Stimulated activated CD8-positive, alpha-beta memory T cell treated with anti-CD3 and anti-CD28 coated beads, Interleukin-7, amount 100 ng/mL, for 1 hour (primary cell): ENCODE results near the gene TCF3.

Experiments
- DNase-seq, 2 donors: peaks; one replicate each; pipeline ENCODE4 v3.0.0-alpha.2; 2020; ENCODE audit warnings: low read depth in 2 of 2

The TCF3 gene

GRCh38 chr19:1584500-1585242 lies 67.7 kb downstream of the TCF3 start:
- DNase-seq, result no peak

GRCh38 chr19:1582201-1582600 lies 70.2 kb downstream of the TCF3 start:
- DNase-seq, result no peak

DNA sequence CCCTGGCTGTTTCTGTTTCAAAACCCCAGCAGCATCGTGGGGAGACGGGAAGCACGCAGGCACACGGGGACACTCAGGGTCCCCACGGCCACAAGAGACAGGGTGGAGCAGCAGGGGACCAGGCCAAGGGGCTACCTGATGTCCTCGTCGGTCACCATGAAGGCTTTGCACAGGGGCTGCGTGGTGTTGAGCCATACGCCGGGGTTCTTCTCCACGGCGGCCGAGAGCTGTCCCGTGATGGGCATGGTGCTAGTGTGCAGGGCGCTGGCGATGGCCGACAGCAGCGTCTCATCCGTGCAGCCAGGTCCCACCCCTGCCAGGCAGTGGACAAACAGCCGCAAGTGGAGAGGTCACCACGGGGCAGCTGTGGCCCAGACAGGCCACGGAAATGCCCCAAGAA lies 71.5 kb downstream of the TCF3 start:
- DNase-seq, result no peak

GRCh38 chr19:1580382-1580781 lies 72.0 kb downstream of the TCF3 start:
- no peak for DNase-seq

DNA sequence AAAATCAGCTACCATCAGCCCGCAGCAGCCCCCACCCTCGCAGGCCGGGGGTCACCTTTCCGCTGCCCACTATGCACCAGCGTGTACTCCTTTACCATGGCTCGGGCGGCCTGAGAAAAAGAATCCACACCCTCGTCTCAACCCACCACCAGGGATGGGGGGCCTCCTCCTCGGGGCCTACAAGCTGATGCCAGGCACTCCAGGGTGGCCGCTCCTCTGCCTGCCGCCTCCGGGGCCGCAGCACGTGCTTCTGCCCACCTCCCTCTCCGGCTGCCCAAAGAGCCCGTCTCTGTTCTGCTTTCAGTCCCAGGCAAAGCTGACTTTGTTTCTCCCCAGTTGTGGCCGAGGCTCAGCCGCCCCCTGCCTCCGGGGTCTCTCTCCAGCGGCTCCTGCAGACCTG lies 73.2 kb downstream of the TCF3 start:
- no peak for DNase-seq

DNA sequence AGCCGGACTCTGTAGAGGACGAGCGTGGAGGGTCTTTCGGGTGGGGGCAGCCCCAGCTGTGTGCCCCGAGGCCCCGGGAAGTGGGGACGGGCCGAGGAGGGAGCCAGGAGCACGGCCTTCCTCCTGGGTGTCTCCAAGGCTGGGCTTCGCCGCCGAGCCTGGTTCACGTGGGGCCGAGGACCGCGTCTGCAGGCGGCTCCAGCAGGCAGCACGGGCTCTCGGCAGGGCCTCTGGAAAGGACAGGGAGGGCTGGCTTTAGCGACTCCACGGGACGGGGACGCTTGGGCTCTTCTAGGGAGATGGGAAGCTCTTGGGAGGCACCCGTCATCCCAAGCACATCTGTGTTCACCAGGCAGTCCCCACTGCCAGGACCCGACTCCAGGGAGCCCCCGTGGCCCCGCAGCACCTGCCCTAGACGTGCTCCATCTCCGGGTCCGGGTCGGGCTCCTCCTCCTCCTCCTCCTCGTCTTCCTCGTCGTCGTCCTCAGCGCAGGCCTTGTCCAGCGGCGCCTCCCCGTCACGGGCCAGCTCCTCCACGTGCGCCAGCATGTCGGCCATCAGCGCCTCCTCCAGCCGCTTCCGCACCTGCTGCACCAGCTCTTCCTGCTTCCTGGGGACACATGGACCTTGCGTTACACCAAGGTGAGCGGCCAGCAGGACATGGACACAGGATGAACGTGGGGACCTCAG lies 74.3 kb downstream of the TCF3 start:
- no peak for DNase-seq

GRCh38 chr19:1577090-1577928 lies 75.1 kb downstream of the TCF3 start:
- DNase-seq, result no peak

- DNase-seq, result no peak
These were observed 75.9 kb downstream of the TCF3 start for GRCh38 chr19:1576242-1577089.

DNA sequence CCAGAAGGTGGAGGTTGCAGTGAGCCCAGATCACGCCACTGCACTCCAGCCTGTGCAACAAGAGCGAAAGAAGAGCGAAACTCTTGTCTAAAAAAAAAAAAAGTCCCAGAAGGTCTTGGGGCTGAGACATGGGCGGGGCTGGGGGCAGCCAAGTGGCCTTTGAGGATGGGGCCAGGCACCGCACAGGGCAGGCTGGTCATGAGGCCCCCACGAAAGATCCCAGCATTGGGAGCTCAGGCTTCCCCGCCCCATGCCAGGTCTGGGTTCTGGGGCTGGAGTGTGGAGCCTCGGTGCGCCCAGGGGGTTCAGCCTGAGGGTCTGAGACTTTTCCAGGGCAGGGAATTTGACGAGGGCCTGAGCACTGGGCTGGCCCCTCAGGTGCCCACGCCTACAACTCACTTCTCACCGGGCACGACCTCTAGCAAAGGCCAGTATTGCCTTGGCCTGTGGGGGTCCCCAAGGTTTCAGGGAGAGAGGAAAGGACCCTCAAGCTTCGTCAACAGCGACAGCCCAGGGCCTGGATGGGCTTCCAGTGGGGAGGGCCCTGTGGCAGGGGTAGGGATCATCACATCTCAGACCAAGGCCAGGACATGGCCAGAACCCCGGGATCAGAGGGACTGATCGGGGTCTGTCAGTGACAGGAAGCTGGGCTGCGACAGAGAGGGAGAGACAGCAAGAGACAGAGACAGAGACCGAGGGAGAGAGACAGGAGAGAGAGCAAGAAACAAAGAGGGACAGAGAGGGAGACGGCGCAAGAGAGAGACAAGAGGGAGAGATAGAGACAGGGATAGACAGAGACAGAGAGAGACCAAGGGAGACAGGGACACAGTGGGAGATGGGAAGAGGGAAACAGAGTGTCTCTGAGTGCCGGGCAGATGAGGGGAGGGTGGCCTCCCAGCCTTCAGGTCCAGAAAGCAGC lies 76.8 kb downstream of the TCF3 start:
- DNase-seq, result no peak

DNA sequence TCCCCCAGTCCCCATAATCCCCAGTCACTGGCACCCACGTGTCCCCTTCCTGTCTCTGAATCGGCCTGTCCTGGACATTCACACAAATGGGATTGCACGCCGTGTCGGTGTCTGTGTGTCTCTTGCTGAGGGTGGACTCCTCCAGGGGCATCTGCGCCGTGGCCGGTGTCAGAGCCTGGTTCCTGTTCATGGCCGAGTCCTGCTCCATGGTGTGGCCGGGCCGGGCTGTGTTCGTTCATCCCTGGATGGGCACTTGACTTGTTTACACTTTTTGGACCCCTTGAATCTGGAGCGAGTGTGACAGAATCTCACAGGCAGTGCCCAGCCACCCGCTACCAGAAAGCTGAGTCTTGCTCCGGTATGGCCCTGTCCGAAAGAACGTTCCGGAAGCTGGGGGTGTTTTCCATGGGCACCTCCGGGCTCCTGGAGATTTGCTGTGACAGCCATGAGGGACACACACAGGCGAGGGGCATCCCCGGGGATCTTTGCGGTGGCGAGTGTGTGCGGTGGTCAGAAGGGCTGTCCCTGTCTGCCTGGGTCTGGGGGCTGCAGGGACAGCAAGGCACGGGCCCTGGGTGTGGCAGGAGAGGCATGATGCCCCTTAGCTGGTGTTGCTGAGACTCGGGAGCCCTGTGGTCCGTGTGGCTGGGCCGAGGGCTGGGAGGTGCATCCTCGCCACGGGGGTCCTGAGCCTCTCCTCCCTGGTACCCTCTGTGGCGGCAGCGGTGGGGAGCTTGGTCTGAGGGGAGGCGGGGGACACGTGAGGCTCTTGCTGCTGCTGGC lies 77.9 kb downstream of the TCF3 start:
- DNase-seq, result no peak

DNA sequence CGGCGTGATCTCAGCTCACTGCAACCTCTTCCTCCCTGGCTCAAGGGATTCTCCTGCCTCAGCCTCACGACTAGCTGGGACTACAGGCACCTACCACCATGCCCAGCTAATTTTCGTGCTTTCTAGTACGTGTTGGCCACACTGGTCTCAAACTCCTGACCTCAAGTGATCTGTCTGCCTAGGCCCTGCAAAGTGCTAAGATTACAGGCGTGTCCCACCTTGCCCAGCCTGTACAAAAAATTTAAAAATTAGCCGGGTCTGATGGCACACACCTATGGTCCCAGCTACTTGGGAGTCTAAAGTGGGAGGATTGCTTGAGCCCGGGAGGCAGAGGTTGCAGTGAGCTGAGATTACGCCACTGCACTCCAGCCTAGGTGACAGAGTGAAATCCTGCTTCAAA lies 79.6 kb downstream of the TCF3 start:
- no peak for DNase-seq

GRCh38 chr19:1571358-1571757 lies 81.1 kb downstream of the TCF3 start:
- DNase-seq, result no peak

DNA sequence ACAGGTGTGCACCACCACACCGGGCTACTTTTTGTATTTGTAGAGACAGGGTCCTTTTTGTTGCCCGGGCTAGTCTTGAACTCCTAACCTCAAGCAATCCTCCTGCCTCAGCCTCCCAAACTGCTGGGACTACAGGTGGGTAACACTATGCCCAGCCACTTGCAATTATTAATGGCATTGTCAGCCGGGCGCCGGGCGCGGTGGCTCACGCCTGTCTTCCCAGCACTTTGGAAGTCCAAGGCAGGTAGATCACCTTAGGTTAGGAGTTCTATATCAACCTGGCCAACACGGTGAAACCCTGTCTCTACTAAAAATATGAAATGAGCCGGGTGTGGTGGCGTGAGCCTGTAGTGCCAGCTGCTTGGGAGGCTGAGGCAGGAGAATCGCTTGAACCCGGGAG lies 81.6 kb downstream of the TCF3 start:
- no peak for DNase-seq

GRCh38 chr19:1569997-1570396 lies 82.4 kb downstream of the TCF3 start:
- DNase-seq, result no peak

- peak; percentile 61 to 64 for DNase-seq
These were observed 83.9 kb downstream of the TCF3 start, which contains the start of gene MEX3D for GRCh38 chr19:1568320-1569019. MEX3D (minus strand) TSS chr19:1568325; CDS start chr19:1568058, 267 bp downstream.

- DNase-seq, result no peak
These were observed 84.6 kb downstream of the TCF3 start for GRCh38 chr19:1567848-1568227.

DNA sequence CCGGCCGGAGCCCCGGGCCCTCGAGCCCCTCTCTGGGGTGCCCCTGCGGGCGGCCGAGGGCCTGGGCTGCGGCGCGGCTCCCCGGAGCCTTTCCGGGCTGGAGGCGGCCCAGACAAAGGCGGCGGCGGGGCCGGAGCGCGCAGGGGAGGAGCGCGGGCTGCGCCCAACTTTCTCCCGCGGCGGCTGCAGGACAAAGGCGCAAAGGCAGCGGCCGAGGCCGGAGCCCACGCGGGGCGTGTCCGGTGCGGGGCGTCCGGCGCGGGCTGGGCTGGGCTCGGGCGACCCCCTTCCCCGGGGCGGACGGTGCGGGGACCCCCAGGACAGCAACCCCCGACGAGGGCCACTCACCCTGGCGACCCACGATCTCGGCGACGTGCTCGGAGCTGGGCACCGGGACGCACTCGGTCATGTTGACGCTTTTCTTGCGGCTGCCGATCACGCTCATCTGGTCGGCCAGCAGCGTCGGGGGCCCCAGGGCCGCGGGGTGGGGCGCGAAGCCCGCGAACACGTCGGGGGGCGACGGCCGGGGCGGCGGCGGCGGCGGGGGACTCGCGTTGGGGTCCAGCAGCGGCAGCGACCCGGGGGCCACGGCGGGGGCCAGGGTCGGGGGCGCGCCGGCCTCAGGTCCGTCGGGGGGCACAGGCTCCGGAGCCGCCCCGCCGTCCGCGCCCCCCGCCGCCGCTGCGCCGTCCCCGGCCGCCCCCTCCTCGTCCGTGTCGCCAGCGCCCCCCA lies 85.1 kb downstream of the TCF3 start:
- no peak for DNase-seq

DNA sequence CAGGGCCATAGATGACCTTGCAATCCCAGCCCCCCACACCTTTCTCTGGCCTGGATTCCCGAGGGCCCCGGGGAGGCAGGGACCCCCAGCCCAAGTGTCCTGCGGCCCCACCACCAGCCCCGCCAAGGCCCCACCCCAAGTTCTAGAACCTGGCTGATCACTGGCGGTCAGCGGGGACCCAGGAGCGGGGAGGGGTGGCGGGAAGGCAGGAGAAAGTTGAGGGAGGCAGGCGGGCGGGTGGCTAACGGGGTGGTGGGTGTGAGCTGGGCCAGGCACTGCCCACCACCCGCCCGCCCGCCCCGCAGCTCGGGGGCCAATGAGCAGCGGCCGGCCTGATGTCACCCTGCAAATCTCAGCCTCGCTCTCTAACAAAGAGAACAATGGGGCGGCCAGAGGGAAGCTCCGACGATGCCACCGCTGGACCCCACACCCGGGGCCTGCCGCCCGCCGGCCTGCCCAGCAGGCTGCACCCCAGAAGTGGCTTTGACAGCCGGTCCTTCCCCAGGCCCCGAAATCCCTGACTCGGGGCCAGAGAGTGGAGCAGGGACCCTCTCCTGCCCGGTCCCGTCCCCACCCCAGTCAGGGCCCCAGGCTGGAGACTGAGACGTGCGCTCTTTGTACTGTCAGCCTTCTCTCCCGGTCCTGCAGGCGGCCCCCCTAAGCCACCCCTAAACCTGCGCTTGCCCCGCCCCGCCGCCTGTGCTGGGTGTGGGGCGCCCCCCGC lies 85.9 kb downstream of the TCF3 start:
- no peak for DNase-seq
